Stimulated activated CD8-positive, alpha-beta memory T cell treated with anti-CD3 and anti-CD28 coated beads, Interleukin-4, amount 100 ng/mL, for 24 hours (primary cell): ENCODE results near the gene EQTN.
"Not testable (repeated sequence)": the region's sequence is repeated elsewhere in the genome, so short reads cannot be mapped to it uniquely, and the experiment has no call there.

Source experiments
- DNase-seq: peaks from one replicate; pipeline ENCODE4 v3.0.0-alpha.2; 2020; ENCODE audit warnings: low read depth

The EQTN gene

DNA sequence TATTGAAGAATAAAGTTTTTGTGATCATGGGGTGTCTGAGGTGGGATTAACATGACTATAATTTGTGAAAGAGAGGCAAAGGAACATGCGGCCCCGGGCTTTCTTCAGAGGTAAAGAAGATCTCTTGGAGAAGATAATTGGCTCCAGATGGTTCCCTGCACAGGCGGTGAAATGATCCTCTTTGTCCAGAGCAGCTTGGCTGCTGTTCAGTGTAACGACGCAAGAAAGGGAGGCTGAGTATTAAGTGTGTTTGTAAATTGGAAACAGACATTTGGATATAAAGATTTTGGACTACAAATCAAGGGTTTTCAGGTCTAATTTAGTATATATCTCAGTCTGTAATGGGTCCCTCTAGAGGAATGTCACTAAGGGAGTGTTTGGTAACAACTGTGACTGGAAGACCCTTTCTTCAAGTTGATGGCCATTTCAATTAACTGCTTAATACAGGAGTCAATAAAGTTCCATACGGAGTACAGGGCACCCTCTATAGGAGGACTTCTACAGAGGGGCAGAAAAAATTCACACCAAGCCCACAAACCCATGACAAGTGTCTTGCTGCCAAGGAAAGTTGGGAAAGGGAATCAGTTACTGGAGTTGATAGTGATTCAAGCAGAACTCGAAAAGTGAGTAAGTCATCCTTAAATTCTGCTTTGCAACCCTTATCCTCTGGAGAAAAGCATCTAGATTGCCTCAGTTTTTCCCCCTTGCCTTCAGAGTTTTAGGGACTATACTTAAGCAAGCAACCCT is 4.1 kb downstream of the EQTN start:
- no peak for DNase-seq

GRCh38 chr9:27291292-27291691 is 5.7 kb downstream of the EQTN start:
- no peak for DNase-seq

DNA sequence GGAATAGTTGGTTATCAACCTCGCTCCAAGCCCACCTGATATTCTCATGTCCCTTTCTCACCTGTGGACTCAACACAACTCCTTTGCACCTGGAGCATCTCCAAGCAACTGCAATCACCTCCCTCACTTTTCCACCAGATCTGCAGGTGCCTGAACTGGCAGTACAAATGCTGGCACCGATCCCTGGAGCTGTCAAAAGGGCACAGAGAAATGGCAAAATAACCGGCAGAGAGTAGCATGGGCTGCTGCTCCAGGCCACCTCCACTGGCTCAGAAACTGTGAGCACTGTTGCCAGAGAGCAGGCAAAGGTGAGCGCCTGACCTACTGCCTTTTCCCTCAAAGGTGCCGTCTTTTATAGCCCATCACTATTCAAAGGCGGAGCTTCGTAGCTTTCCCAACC is 14.7 kb downstream of the EQTN start:
- no peak for DNase-seq

GRCh38 chr9:27280860-27281259 is 16.1 kb downstream of the EQTN start:
- no peak for DNase-seq

DNA sequence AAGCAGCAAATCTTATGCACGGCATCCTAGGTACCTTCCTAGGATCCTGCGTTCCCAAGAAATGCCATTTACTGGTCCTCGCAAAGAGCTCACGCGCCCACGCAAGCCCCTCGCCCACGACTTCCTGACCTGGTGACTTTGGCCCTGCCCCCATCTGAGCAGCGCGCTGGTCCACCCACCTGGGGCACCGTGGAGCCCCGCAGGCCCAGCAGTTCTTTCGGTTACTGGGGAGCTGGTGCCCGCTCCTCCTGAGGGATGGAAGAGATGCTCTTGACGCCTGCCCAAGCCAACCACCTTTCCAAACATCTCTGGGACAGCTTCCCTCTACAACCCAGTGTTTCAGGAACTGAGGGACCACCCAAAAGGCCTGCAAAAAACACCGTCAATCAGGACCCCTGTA is 16.7 kb downstream of the EQTN start:
- no peak for DNase-seq

DNA sequence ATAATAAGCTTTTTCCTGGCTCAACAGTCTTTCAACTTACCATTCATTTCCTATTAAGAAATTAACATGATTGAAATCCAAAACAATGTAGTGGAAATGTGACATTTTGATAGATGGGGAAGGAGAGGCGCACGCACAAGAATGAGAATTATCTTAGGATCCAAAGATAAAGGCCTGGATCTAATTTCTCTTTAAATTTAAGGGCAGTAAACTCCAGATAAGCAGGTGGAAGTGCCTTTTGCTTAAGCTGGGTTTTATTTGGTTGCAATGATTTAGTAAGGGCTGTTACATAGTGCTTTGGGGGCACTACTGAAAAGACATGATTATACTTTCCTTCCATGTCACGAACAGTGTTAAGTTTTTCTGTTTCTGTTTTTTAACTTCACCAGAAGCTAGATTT is 17.3 kb downstream of the EQTN start:
- no peak for DNase-seq

- no peak for DNase-seq
Measured at GRCh38 chr9:27278374-27278773, 18.6 kb downstream of the EQTN start.

GRCh38 chr9:27276193-27277030 is 20.5 kb downstream of the EQTN start:
- DNase-seq = no peak

DNA sequence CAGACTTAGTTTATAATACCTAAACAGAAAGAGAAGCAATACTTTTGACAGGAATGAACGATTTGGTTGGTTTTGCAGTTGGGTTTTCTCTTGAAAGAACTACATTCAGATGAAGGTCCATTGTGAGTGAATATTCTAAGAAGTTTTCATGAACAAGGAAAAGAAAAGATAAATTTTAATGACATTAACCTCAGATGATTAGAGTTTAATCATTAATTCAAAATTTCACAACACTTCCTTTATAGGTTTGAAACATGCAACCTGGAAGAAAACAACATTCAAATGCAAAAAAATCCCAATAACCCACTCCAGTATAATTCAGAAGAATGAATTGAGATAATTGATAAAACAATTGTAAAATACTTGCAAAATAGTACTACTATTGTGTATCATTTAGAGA is 23.8 kb downstream of the EQTN start:
- DNase-seq = no peak

GRCh38 chr9:27272103-27272502 is 24.8 kb downstream of the EQTN start:
- no peak for DNase-seq

DNA sequence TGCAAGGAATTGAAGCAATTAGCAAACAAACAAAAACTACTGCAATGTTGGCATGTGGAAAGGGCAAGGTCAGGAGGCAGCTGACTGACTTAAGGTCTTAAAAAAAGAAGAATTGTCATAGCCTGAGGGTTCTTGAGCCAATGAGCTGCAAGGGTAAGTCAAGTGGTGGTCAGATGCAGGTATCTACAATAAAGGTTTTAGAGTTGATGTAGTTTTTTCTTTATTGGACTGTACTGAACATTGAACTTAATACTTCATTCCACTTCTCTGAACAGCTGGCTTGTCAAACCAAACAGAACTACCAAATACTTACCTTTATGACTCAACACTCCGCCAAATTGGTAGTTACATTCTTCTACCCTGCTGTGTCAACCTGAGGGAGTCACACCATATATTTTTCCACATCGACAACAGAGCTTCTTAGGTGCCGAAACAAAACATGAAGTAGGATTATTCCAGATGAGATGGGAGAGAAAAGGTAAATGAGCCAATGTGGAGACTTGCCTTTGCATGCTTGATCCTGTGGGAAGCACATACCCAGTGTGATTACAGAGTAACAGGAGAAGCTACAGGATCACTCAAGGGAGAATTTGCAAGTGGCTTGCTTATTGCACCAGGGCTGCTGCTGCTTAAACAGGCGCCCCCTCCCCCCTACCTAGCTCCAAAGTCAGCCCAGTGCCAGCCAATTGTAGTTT is 35.3 kb downstream of the EQTN start:
- no peak for DNase-seq

DNA sequence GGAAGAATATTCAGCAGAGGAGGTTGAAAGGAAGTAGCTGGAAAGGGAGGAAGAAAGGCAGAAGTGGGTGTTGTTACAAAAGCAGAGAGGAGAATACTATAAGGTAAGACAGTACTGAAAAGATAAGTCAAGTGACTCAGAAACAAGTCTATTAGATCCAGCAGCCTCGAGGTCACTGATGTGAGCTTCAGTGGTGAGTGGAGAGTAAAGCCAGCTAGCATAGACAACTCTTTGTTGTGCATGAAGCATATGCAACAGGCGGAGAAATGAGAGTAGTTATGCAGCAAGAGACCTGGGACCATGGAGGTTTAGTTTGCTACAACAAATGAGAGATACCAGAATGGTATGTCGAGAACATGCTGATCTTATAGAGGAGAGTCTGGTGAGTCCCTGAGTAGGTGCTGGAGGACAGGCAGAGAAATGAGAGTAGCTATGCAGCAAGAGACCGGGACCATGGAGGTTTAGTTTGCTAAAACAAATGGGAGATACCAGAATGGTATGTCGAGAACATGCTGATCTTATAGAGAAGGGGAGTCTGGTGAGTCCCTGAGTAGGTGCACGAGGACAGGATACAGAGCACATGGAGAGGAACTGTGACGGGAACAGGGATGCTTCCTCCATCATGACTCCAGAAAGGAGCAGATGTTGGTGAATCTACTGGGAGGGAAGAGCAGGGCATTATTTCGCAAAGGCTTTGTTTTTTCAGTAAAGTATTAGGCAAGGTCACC is 36.0 kb downstream of the EQTN start:
- DNase-seq = no peak

- DNase-seq = no peak
Measured at GRCh38 chr9:27258662-27259061, 38.3 kb downstream of the EQTN start.

DNA sequence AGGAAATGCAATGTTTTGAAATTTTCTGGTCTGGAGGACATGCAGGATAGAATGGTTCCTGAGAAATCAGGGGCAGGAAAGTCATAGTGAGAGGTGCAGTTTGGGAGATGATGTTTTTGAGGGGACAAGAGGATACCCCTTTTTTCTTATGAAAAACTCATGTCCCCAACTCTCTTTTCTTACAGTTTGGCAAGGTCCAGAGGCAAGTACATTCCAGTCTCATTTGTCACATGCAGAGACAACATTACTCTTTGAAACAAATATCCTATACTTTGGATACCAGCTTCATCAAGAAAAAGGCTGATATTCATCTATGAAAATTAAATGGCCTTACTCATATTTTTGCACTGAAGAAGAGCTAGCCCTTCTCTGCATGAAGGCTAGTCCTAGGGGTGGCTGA is 48.2 kb downstream of the EQTN start:
- DNase-seq = no peak

- no peak for DNase-seq
Measured at GRCh38 chr9:27247756-27248155, 49.2 kb downstream of the EQTN start.

- DNase-seq = not testable (repeated sequence)
Measured at GRCh38 chr9:27239648-27240047, 57.3 kb downstream of the EQTN start.
